ENCODE measurements around the gene SCARB1. TPM values are rescaled to one million over a fixed set of nuclear protein-coding genes. Genes with fewer than 3 reads are reported as not detected.
A peak's percentile ranks its signal among the peaks of the same experiment; 100 is the strongest.

The SCARB1 gene
- polyA plus RNA-seq, 4 donors: 18.5 to 29.8 (median 20.9) TPM

- DNase-seq (ENCODE audit: low read depth in 4 of 4, low spot score in 2 of 4): no peak
These were observed 57.6 kb downstream of the SCARB1 start for GRCh38 chr12:124805876-124806668.

GRCh38 chr12:124805050-124805449 lies 58.6 kb downstream of the SCARB1 start:
- no peak for DNase-seq (ENCODE audit: low read depth in 4 of 4, low spot score in 2 of 4)

GRCh38 chr12:124804011-124804621 lies 59.5 kb downstream of the SCARB1 start:
- no peak for DNase-seq (ENCODE audit: low read depth in 4 of 4, low spot score in 2 of 4)

DNA sequence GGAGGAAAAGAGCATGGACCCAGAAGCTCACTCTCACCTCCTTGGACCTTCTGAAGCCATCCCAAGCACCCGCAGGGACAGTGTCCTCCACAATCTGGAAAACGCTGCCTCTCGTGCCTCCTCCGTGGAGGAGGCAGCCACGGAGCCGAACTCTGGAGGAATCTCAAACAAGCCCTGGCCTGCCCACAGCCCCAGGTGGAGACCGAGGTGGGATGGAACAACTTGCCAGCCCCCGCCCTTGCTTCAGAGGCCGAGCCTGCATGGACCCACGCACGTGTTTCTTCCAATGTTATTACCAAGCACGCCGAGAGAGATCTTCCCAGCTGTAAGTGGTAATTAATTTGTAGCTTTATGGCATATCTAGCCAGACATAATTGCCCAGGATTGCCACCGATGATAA lies 61.3 kb downstream of the SCARB1 start:
- no peak for DNase-seq (ENCODE audit: low read depth in 4 of 4, low spot score in 2 of 4)

- DNase-seq (ENCODE audit: low read depth in 4 of 4, low spot score in 2 of 4): no peak
These were observed 63.2 kb downstream of the SCARB1 start for GRCh38 chr12:124800506-124800905.

DNA sequence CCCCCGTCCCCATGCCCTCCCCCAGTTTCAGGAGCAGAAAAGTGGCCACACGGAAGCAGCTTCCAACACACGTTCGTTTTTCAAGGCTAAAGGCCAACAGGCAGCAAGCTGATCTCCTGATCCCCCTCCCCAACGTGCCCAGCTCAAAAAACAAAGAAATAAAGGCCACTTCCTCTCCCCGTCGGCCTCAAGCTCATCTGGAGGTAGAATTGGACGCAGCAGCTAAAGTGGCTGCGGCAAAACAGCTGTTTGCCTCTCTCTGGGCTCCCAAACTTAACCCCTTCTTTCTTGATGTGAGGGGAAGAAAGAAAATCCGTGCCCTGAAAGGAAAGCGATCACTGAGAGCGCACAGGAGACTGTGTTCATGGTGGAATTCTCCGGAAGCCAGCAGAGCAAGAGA lies 66.3 kb downstream of the SCARB1 start:
- peak in 1 of 4 donors; percentile 16 for DNase-seq (ENCODE audit: low read depth in 4 of 4, low spot score in 2 of 4)

GRCh38 chr12:124796303-124796960 lies 67.2 kb downstream of the SCARB1 start:
- no peak for DNase-seq (ENCODE audit: low read depth in 4 of 4, low spot score in 2 of 4)

- no peak for DNase-seq (ENCODE audit: low read depth in 4 of 4, low spot score in 2 of 4)
These were observed 68.3 kb downstream of the SCARB1 start for GRCh38 chr12:124795081-124795948.

DNA sequence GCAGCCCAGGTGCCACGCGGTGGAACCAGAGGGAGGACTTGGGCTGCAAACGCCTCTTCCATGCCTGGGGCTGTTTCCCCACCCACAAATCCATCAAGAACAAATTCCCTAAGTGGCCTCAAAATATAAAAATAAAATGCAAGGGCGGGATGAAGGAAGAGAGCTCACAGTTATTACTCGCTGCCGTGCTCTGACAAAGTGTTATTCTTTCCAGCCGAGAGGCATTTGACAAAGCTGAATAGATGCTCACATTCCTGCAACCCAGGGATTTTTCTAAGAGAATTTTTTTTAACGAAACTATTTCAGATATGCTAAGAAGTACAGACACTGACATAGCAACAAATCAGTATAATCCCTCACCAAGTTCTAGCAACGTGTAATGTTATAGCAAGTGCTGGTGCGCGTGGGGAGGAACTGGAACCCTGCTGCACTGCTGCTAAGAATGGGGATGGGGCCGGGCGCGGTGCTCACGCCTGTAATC lies 70.7 kb downstream of the SCARB1 start:
- no peak for DNase-seq (ENCODE audit: low read depth in 4 of 4, low spot score in 2 of 4)

- DNase-seq (ENCODE audit: low read depth in 4 of 4, low spot score in 2 of 4): no peak
These were observed 71.5 kb downstream of the SCARB1 start for GRCh38 chr12:124792156-124792555.

DNA sequence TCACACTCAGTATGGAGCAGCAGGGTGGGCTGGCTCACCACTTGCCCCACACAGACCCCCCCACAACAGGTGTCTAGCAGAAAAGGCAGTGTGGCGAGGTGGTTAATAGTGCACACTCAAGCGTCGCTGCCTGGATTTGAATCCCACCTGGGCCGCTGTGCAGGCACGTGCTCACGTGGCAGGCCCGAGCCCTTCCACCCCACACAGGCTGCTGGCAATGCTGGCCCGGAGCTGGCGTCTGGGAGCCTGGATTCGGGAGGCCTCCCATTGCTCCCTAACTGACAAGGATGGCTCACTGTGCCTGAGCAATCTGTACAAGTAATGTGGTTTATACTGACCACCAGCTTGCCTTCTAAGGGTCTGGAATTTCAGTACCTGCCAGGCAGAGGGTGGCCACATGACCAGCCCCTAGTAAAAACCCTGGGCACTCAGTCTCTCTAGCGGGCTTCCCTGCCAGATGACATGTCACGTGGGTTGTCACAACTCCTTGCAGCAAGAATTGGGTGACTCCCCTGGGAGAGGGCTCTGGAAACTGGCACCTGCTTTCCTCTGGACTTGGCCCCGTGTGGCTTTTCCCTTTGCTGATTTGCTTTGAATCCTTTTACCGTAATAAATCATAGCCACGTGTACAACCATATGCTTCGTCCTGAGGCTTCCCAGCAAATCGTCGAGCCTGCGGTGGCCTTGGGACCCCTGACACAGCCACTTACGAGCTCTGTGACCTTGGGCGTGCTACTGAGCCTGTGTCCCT lies 72.8 kb downstream of the SCARB1 start:
- DNase-seq (ENCODE audit: low read depth in 4 of 4, low spot score in 2 of 4): no peak

DNA sequence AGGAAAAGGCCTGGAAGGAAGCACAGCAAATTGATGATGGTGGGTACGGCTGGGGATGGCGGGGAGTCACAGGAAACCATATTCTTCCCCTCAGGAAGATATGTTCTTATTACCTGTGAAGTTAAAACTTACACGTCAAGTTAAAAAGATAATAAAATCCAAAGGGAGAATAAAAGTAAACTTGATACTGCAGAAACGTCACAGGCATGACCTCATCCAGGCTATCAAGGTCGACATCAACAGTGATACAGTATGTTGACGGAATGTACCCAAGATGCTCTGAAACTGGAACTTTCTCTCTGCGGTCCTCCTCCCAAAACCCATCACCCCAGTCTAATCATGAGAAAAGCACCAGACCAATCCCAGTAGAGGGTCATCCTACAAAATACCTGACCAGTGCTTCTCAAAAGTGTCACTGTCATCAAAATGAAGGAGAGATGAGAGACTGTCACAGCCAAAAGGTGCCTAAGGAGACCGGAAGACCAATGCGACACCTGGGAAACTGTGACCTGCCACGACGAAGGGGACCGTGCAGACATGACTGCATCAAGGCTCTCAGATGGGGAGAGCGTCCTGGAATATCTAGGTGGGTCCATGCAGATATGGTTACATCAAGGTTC lies 74.6 kb downstream of the SCARB1 start:
- DNase-seq (ENCODE audit: low read depth in 4 of 4, low spot score in 2 of 4): no peak

GRCh38 chr12:124786061-124786964 lies 77.4 kb downstream of the SCARB1 start:
- DNase-seq (ENCODE audit: low read depth in 4 of 4, low spot score in 2 of 4): peak; percentile 68 to 93 (median 79)

GRCh38 chr12:124784871-124785572 lies 78.6 kb downstream of the SCARB1 start:
- no peak for DNase-seq (ENCODE audit: low read depth in 4 of 4, low spot score in 2 of 4)

DNA sequence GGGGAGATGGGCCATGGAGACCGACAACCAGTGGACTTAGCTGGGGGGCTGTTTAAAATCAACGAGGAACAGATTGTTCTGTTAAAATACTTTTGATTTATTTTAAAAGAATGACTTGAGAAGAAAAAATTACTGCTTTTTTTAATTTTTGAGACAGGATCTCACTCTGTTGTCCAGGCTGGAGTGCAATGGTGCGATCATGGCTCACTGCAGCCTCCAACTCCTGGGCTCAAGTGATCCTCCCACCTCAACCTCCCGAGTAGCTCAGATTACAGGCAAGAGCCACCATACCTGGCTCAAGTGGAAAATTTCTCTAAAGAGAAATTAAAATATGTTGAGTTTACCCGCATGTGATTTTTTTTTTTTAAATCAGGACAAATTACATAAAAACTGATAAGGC lies 80.6 kb downstream of the SCARB1 start:
- DNase-seq (ENCODE audit: low read depth in 4 of 4, low spot score in 2 of 4): no peak

GRCh38 chr12:124782132-124782531 lies 81.5 kb downstream of the SCARB1 start:
- no peak for DNase-seq (ENCODE audit: low read depth in 4 of 4, low spot score in 2 of 4)

DNA sequence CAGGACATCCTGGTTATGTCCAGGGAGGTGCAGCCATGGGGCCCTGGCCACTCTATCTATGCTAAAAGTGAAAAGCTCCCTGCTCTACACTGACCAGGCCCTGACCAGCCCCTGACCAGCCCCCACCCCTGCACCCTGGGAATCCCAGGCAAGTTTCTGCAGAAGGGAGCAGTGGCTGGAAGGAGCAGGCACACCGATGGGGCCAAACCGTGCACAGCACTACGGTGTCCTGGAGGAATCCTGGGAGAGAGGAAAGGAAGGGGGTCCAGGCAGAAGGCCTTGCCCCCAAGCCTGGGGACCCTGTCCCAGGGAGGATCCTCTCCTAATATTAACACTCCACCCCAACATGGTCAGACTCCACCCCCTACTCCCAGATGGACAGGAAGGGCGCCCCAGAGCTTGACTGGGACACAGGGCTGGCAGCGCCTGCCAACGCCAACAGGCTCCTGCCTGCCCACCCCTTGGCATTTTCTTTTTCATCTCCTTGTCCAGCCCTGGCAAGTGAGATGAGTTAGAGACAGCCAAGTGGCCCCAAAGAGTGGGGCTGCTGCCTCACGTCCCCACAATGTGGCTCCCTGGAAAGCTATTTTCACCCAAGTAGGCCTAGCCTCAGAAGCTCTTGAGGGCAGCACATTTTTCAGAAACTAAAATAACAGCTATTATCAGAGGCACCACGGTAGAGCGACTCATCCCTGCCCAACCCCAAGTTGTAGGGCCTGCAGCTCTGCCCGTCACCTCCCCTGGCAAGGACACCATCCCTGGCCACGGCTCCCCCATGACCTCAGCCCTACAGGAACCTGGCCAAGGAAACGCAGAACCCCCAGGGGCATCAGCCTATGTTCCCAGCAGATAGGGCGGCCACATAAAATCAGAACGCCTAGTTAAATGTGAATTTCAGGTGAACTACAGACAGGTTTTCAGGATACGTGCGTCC lies 82.6 kb downstream of the SCARB1 start:
- DNase-seq (ENCODE audit: low read depth in 4 of 4, low spot score in 2 of 4): no peak
